Measurements from ENCODE around the gene TMEM116. TPM values are rescaled to one million over a fixed set of nuclear protein-coding genes. Genes with fewer than 3 reads are reported as not detected.

The TMEM116 gene
- total and polyA plus RNA-seq, 2 of the 4 experiments (the other 2 are of a cell fraction): 5.5 to 8.4 TPM

DNA sequence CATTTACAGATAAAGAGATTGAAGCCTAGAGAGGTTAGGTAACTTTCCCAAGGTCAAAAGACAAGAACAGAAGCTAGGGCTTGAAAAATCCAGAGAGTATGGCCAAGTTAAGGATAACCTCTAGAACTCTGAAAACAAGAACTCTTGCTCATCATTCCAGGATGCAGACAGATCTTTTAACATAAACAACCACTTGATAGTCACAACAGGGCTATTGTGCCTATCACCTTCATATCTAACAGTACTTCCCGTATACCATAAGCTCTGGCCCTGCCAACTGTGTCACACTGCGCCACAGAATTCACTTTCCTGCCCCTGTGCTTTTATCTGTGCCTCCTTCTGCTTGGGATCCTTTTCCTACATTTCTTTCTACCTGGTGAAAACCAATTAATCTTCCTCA lies 18.5 kb upstream of the TMEM116 start:
- no peak overlapping the region for H4K8ac ChIP-seq (ENCODE audit: low read depth in 2 of 2, low read length in 2 of 2)
- H3K9me1 ChIP-seq (ENCODE audit: insufficient read depth, low read length): no peaks in the 10 kb centered on the region
- no peak overlapping the region for H3K9ac ChIP-seq (ENCODE audit: low read depth, low read length)
- WGBS, 2 experiments (ENCODE audit: extremely low coverage in 2 of 2, insufficient read length in 1 of 2): 100% methylated on average over 1 of the region's 2 CpGs; no CpG with 5 or more reads in 1 of the 2 experiments
- peaks cover 29% of the 10 kb centered on the region for H3K36me3 ChIP-seq (ENCODE audit: control insufficient read depth, insufficient read depth, low read length)
- H3K18ac ChIP-seq (ENCODE audit: low read depth, low read length): no peak overlapping the region
- no peak overlapping the region for H2AK9ac ChIP-seq (replicated peaks; ENCODE audit: low read depth, low read length, poor library complexity)
- POLR2A ChIA-PET (ENCODE audit: unreplicated experiment): no interaction called here
- 0 out of 2 replicates have a peak overlapping the region, but pooled peaks have one; percentile 44 for H3K14ac ChIP-seq (replicated peaks; ENCODE audit: low read depth, low read length)
- DNase-seq: peak; percentile 37
- no peaks in the 10 kb centered on the region for H3K27me3 ChIP-seq (ENCODE audit: control insufficient read depth, insufficient read depth, low read length)
- H3K27ac ChIP-seq (ENCODE audit: insufficient read depth, low read length): no peak overlapping the region
- ATAC-seq (ENCODE audit: low read depth): no peak; the same call in 1 of the 2 replicates
- no peak overlapping the region for H3K23ac ChIP-seq (ENCODE audit: low read depth, low read length)
- in situ Hi-C loops (cut with MboI; ENCODE audit: low sequenced_read_pairs) (no loop called here), intact Hi-C loops (cut with micrococcal nuclease) (no loop called here), dilution Hi-C loops (cut with HindIII; ENCODE audit: low sequenced_read_pairs, unreplicated experiment) (no loop called here)
- no peak overlapping the region for H4K5ac ChIP-seq (ENCODE audit: low read depth, low read length)
- H2BK20ac ChIP-seq (ENCODE audit: low read depth, low read length): no peak overlapping the region
- no TSS peak for BruUV-seq (replicated peaks)
- H4K91ac ChIP-seq (ENCODE audit: insufficient read depth, low read depth, low read length): no peak overlapping the region
- H2AFZ ChIP-seq (replicated peaks; ENCODE audit: low read length, poor library complexity): no peak overlapping the region
- peak overlapping the region; percentile 39 for H2BK5ac ChIP-seq (ENCODE audit: low read depth, low read length, poor library complexity, severe bottlenecking)
- no peak overlapping the region for H3K56ac ChIP-seq (ENCODE audit: extremely low read depth, insufficient read depth, low read length)
- H2BK120ac ChIP-seq (ENCODE audit: low read depth, low read length): no peak overlapping the region
- peaks cover 9 to 25% of the 10 kb centered on the region in 2 experiments; a peak in 3 of 4 replicates for H3K79me1 ChIP-seq (ENCODE audit: low read depth in 1 of 2, low read length in 2 of 2)
- CTCF ChIA-PET: no interaction called here
- no peaks in the 10 kb centered on the region for H3K9me3 ChIP-seq (ENCODE audit: control insufficient read depth, insufficient read depth, low read length)
- no peak overlapping the region for H3K4ac ChIP-seq (ENCODE audit: low read depth, low read length)
- no peak overlapping the region for H3K4me2 ChIP-seq (ENCODE audit: low read depth, low read length)
- H4K20me1 ChIP-seq (ENCODE audit: insufficient read depth, low read length): peaks cover 3% of the 10 kb centered on the region; the same call in 1 of the 2 replicates
- H3K4me3 ChIP-seq (ENCODE audit: insufficient read depth, low read depth, low read length): no peak overlapping the region
- no peak overlapping the region for H2BK15ac ChIP-seq (ENCODE audit: low read depth, low read length)
- H2AK5ac ChIP-seq (ENCODE audit: low read depth, low read length): no peak overlapping the region
- no peak for TF ChIP-seq POLR2A (IDR thresholded peaks at IDR 0.05; ENCODE audit: low read depth, low read length)
- no peak for TF ChIP-seq MAZ (IDR thresholded peaks at IDR 0.05; ENCODE audit: borderline replicate concordance, low read depth, low read length)
- TF ChIP-seq, protein P1, sequence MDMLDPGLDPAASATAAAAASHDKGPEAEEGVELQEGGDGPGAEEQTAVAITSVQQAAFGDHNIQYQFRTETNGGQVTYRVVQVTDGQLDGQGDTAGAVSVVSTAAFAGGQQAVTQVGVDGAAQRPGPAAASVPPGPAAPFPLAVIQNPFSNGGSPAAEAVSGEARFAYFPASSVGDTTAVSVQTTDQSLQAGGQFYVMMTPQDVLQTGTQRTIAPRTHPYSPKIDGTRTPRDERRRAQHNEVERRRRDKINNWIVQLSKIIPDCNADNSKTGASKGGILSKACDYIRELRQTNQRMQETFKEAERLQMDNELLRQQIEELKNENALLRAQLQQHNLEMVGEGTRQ (IDR thresholded peaks at IDR 0.05; ENCODE audit: low read depth, low read length): no peak
- H3K4me1 ChIP-seq (ENCODE audit: control insufficient read depth, insufficient read depth, low read length): 0 out of 2 replicates have a peak, but pooled peaks cover 2% of the 10 kb centered on the region
